H1 (cell line): Measurements from ENCODE around the gene FADS2. TPM values are rescaled to one million over a fixed set of nuclear protein-coding genes. Genes with fewer than 3 reads are reported as not detected.

ENCODE experiments used
- FOSL1 ChIP-seq: IDR thresholded peaks from 2 replicates; pipeline ENCODE4 v1.6.1; 2011; ENCODE audit warnings: mild to moderate bottlenecking, low read depth, low read length, moderate library complexity; ENCODE audit not compliant: insufficient read depth
- PHF8 ChIP-seq: fragments of 200-600 bp; sonication (generic); conservative IDR thresholded peaks from 2 replicates; pipeline ENCODE4 v1.7.1; 2012; ENCODE audit warnings: low read depth, mild to moderate bottlenecking, inconsistent platforms, low read length, moderate library complexity
- TCF12 ChIP-seq: IDR thresholded peaks from 2 replicates; pipeline ENCODE4 v1.6.1; 2011; ENCODE audit warnings: low read depth, mild to moderate bottlenecking, low read length
- polyA plus RNA-seq, 7 experiments: library from polyadenylated mRNA; depleted of rRNA in 3 of 7; stranded (reverse) in 5 of 7; unstranded in 2 of 7; fragments of >200 nt in 5 of 7; fragments of 200-250 nt in 2 of 7; gene quantifications; 1 replicate in 5 of 7; 2 replicates in 1 of 7; 4 replicates in 1 of 7; pipeline versions ENCODE4 v1.2.1 to v1.2.3, GENCODE V29; 2011 to 2013; ENCODE audit warnings: missing spikeins in 2 of 7, mixed read lengths in 2 of 7
- total RNA-seq: library from RNA; stranded (reverse); fragmentation: NEBNext Ultra II Directional; extraction: Animal tissue kit (Norgen Biotek cat#: 25700); gene quantifications from 2 replicates; pipeline ENCODE4 v1.2.1, GENCODE V29; 2021

The FADS2 gene
- total and polyA plus RNA-seq, 2 of the 8 experiments (the other 6 are each of a cell fraction or from before 2014, with no cell fraction given) = 499 to 701 TPM

DNA sequence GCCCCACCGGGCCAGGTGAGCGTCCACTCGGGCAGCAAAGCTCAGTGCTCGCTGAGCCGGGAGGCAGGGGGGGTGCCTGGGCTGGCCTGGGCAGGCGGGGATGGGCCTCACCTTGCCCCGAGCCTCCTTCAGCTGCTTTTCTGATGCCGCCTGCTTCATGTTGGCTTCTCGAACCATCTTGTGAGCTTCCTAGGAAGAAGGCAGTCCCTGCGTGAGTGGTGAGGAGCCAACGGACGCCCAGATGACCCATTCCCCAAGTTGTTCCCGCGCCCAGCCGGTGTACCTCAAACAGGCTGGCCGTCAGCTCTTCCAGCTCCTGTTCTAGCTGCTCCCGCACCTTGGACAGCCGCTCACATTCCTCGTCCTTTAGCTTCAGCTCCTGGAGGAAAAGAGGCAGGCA lies 79.2 kb downstream of the FADS2 start (continued):
- no peak for TF ChIP-seq FOSL1
- no peak for TF ChIP-seq PHF8
- no peak for TF ChIP-seq TCF12
